NCI-H146 treated with DMSO at 0.1 percent for 48 hours (cell line): ENCODE data around the gene BIK.

Source experiments
- DNase-seq: peaks from one replicate; lab custom pipeline; 2025; ENCODE audit not compliant: unreplicated experiment; lab: John Stamatoyannopoulos, UW

BIK gene, protein sequence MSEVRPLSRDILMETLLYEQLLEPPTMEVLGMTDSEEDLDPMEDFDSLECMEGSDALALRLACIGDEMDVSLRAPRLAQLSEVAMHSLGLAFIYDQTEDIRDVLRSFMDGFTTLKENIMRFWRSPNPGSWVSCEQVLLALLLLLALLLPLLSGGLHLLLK

DNA sequence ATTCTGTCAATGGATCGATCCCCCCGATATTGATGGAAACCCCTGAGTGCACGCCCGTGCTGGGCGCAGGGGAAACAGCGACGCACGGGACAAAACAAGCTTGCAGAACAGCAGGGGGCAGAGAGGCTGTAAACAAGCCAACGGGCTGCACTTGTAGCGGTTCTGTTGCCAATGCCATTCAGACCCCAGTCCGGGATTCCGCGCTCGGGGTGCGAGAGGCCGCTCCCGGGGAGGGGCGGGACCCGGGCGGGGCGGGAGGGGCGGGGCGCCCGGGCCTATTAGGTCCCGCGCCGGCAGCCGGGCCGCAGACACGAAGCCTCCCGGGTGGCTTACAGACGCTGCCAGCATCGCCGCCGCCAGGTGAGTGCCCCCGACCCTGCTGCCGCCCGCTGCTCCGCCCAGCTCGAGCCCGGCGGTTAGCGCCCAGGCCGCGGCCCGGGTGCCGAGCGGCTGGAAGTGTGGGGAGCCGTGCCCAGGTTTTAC lies at the start of gene BIK:
TSS of gene BIK (plus strand) at position 307 of the 483 bp plus-strand sequence. CDS start 13,273 bp downstream, outside the sequence.
- DNase-seq: peak; percentile 3

GRCh38 chr22:43066134-43066533 lies 44.4 kb upstream of the BIK start:
- no peak for DNase-seq

GRCh38 chr22:43066844-43067385 lies 43.6 kb upstream of the BIK start:
- DNase-seq: no peak

DNA sequence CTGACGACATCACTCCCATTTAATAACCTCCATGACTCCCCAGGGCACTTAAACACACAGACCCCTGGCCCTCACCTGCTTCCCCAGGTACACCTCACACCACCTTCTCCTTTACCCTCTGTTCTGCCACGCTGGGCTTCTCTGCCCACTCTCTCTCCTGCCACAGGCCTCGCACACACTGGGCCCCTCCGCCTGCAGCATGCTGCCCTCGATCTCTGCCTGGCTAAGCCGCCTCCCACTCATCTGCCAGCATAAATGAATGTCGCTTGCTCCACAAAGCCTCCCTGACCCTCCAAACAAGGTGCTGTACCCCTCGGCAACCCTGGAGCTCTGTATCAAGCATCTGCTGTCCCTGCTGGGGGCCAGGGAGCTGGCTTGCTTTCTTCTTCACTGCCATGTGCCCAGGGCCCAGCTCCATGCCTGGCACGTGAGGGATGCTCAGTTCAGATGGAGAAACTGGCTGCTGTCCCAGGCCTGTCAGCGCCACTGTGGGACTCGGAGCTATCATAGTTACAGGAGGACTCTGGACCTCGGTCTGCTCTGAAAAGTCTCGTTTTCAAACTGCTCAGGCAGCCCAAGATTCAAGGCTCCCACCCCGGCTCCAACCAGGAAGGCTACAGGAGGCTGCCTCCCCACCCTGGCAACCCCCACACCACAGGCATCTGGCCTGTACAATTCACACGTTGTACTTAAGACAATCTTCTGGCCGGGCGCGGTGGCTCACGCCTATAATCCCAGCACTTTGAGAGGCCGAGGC lies 33.3 kb upstream of the BIK start:
- no peak for DNase-seq

GRCh38 chr22:43078522-43078921 lies 32.0 kb upstream of the BIK start:
- DNase-seq: no peak

- DNase-seq: no peak
These were observed 30.8 kb upstream of the BIK start for GRCh38 chr22:43079742-43080141.

GRCh38 chr22:43080616-43081015 lies 29.9 kb upstream of the BIK start:
- DNase-seq: no peak

GRCh38 chr22:43081968-43082367 lies 28.6 kb upstream of the BIK start:
- no peak for DNase-seq

DNA sequence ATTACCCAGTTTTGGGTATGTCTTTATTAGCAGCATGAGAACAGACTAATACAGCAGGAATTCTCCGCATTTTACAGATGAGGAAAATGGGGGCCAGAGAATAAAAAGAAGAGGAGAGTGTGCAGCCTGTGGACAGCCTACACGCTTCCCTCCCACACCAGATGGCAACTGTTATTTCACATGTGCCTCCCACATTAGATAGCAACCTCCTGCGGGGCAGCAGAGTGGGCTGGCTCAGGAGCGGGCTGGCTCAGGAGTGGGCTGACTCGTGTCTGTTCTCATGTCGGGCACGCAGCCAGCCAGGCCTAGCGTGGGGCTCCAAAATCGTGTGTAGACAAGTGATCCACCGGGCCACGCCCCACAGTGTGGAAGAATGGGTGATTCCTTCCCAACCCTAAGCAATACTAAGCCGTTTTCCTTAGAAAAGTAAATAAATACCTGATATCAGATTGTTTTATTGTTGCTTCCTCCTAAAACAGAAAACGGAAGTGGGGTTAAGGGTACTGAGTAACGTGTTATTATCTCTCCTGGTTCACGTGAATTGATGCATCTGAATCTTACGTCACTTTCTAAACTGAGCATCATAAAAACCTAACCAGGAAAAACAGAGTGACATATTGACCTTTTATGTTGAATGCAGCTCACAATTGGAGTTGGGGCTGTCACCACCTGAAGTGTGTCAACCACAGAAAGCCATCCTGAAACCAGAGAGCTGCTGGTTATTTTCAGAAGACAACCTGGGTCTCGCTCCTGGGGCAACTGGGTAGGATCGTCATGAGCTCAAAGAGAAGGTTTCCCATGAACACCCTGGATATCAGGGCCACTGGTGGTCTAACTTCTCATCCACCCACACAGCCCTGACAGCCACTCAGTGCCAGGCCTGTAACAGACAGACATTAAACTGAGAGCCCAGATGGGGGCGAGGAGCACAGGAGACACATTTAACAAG lies 24.6 kb upstream of the BIK start:
- no peak for DNase-seq

GRCh38 chr22:43088627-43088983 lies 21.9 kb upstream of the BIK start:
- DNase-seq: no peak

GRCh38 chr22:43088984-43089717 lies 21.4 kb upstream of the BIK start, which contains the start of gene TTLL1:
TTLL1 (minus strand) TSS chr22:43089391; CDS start chr22:43075586, 13,805 bp downstream.
- peak; percentile 57 for DNase-seq

DNA sequence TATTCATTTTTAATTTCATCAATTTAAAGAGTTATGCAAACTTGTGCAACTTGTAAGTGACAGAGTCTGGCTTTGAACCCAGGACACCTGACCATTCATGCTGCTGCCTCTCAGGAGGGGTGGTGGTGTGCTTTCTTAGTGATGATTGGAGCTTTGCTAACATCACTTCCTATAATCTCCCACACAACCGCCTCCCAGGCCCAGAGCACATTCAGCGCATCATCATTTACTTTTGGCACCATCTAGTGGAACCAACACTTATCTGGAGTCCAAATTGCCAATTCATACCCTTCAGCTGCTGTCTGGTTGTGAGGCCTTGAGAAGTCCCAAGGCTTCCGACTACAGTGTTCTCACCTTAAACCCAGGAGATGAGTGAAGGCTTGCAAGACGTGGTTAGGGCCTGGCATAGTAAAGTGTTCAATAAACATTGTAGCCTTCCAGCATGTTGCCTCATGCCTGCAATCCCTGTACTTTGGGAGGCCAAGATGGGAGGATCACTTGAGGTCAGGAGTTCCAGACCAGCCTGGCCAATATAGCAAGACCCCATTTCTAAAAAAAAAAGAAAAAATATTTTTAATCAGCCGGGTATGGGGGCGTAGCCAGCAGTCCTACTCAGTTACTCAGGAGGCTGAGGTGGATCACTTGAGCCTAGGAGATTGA lies 20.3 kb upstream of the BIK start:
- peak; percentile 73 for DNase-seq

GRCh38 chr22:43092085-43092484 lies 18.5 kb upstream of the BIK start:
- no peak for DNase-seq

- DNase-seq: peak; percentile 37
These were observed 16.5 kb upstream of the BIK start for GRCh38 chr22:43094085-43094484.

DNA sequence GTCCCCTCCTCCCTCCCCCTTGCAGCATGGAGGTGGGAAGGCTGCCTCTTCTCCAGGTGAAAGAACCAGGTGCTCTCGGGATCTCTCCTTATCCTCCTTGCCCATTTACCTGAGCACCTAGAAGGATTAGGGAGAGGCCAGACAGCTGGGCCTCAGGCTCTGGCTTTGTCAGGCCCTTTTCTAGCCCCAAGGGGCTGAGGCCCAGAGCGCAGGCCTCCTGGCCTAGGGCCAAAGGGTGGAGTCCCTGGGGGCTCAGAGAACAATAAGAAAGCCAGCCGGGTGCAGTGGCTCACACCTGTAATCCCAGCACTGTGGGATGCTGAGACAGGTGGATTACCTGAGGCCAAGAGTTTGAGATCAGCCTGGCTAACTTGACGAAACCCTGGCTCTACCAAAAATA lies 16.0 kb upstream of the BIK start:
- DNase-seq: no peak

DNA sequence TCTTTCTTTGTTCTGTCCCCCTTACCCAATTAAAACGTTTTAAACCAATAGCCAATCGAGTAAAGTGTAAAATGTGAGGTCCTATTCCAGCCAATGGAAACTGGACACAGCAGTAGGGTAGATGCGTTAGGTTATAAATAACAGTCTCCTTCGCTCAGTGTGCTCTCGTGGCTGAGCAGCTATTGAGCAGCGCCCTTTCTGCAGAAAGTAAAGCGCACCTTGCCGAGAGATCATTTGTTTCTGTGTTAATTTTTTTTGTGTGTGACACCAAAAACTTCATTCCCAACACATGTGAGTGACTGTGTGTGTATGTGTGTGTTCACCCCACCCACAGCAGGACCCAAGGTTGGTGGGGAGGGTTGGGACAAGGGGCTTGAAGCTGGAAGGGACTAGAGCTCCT lies 14.1 kb upstream of the BIK start:
- DNase-seq: no peak

DNA sequence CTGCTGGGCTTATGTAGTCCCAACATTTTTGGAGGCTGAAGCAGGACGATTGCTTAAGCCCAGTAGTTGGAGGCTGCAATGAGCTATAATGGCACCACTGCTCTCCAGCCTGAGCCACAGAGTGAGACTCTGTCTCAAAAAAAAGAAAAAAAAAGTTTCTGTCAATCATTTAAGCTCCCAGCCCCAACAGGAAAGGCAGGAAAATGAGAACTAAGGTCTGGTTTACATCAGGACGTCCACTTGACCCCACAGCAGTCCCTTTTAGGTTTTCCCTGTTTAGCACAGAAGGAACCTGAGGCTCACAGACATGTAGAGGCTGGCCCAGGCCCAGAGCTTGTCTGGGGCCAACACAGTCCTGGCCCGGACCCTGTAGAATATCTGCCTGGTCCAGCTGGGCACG lies 12.2 kb upstream of the BIK start:
- DNase-seq: no peak

DNA sequence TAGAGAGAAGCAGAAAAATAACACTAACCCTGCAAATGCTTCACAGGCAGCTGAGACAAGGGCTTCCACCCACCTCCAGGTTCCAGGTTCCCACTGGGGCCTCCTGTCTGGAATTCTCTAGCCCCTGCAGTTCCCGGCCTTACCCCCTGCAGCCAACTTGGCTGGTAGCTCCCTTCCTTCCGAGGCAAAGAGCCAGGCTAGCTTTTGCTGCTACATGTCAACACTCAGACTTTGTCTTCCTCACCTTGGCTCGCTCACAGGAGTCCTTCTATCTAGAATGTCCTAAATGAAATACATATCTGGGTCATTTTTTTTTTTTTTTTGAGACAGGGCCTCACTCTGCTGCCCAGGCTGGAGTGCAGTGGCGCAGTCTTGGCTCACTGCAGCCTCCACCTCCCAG lies 11.5 kb upstream of the BIK start:
- no peak for DNase-seq

- DNase-seq: no peak
These were observed 10.3 kb upstream of the BIK start for GRCh38 chr22:43100225-43100624.

GRCh38 chr22:43101306-43101705 lies 9.2 kb upstream of the BIK start:
- no peak for DNase-seq
